SK-N-SH treated with all-trans-retinoic acid at 6 μM for 48 hours (cell line): ENCODE results near the gene PIMREG.

ENCODE experiments used
- ATAC-seq: fragments of 200-7000 bp; cut with Tn5 transposase; 3 replicates; pipeline ENCODE4 v1.9.1; 2020; ENCODE audit warnings: mild to moderate bottlenecking, moderate library complexity
- ARNTL ChIP-seq: fragments of 450-650 bp; formaldehyde crosslinking; IDR thresholded peaks from 2 replicates; pipeline ENCODE4 v1.5.0; 2020; ENCODE audit warnings: low read depth, mild to moderate bottlenecking, moderate library complexity, borderline replicate concordance
- BACH2 ChIP-seq: fragments of 250-450 bp; sonication (Bioruptor Pico); IDR thresholded peaks from 2 replicates; pipeline ENCODE4 v1.9.0; 2021; ENCODE audit warnings: mild to moderate bottlenecking, borderline replicate concordance
- CSDC2 ChIP-seq: fragments of 250-450 bp; sonication (Bioruptor Pico); IDR thresholded peaks from 2 replicates; pipeline ENCODE4 v1.5.0; 2020; ENCODE audit warnings: mild to moderate bottlenecking, moderate library complexity
- ESRRG ChIP-seq: fragments of 250-450 bp; sonication (Bioruptor Pico); IDR thresholded peaks from 2 replicates; pipeline ENCODE4 v1.6.1; 2021; ENCODE audit warnings: mild to moderate bottlenecking
- GLIS3 ChIP-seq: fragments of 250-450 bp; sonication (Bioruptor Pico); IDR thresholded peaks from 2 replicates; pipeline ENCODE4 v1.5.0; 2020; ENCODE audit warnings: mild to moderate bottlenecking, moderate library complexity
- ISL1 ChIP-seq: fragments of 250-450 bp; sonication (Bioruptor Pico); IDR thresholded peaks from 2 replicates; pipeline ENCODE4 v2.1.2; 2022; ENCODE audit warnings: mild to moderate bottlenecking, moderate library complexity
- OSR1 ChIP-seq: fragments of 250-450 bp; sonication (Bioruptor Pico); IDR thresholded peaks from 2 replicates; pipeline ENCODE4 v1.8.0; 2022; ENCODE audit warnings: moderate library complexity, mild to moderate bottlenecking, inconsistent platforms
- PPARA ChIP-seq: fragments of 250-450 bp; sonication (Bioruptor Pico); IDR thresholded peaks from 2 replicates; pipeline ENCODE4 v1.5.0; 2020; ENCODE audit warnings: mild to moderate bottlenecking, borderline replicate concordance
- RARB ChIP-seq: fragments of 250-450 bp; sonication (Bioruptor Pico); IDR thresholded peaks from 2 replicates; pipeline ENCODE4 v1.8.0; 2021; ENCODE audit warnings: mild to moderate bottlenecking, moderate library complexity
- SNAI2 ChIP-seq: fragments of 250-450 bp; sonication (Bioruptor Pico); IDR thresholded peaks from 2 replicates; pipeline ENCODE4 v1.5.0; 2020; ENCODE audit warnings: mild to moderate bottlenecking, moderate library complexity
- TCF4 ChIP-seq: fragments of 250-450 bp; sonication (Bioruptor Pico); IDR thresholded peaks from 2 replicates; pipeline ENCODE4 v1.8.0; 2021; ENCODE audit warnings: mild to moderate bottlenecking, moderate library complexity, borderline replicate concordance
- TOX ChIP-seq: fragments of 250-450 bp; sonication (Bioruptor Pico); IDR thresholded peaks from 2 replicates; pipeline ENCODE4 v1.8.0; 2021; ENCODE audit warnings: mild to moderate bottlenecking, moderate library complexity, borderline replicate concordance
- ZC3H10 ChIP-seq: fragments of 250-450 bp; sonication (Bioruptor Pico); IDR thresholded peaks from 2 replicates; pipeline ENCODE4 v1.5.1; 2021; ENCODE audit warnings: mild to moderate bottlenecking, moderate library complexity
- ZFP30 ChIP-seq: fragments of 450-650 bp; formaldehyde crosslinking; IDR thresholded peaks from 2 replicates; pipeline ENCODE4 v1.5.0; 2022; ENCODE audit warnings: mild to moderate bottlenecking, moderate library complexity
- ZNF565 ChIP-seq: fragments of 450-650 bp; formaldehyde crosslinking; conservative IDR thresholded peaks from 2 replicates; pipeline ENCODE4 v1.5.0; 2020; ENCODE audit warnings: low read depth, mild to moderate bottlenecking, moderate library complexity
- ZNF70 ChIP-seq: fragments of 450-650 bp; formaldehyde crosslinking; IDR thresholded peaks from 2 replicates; pipeline ENCODE4 v1.5.0; 2020; ENCODE audit warnings: mild to moderate bottlenecking, moderate library complexity
- ZNF8 ChIP-seq: fragments of 450-650 bp; formaldehyde crosslinking; IDR thresholded peaks from 2 replicates; pipeline ENCODE4 v1.5.0; 2020; ENCODE audit warnings: mild to moderate bottlenecking, moderate library complexity
- TF ChIP-seq, protein P1 (sequence below): fragments of 250-450 bp; sonication (Bioruptor Pico); IDR thresholded peaks from 2 replicates; pipeline ENCODE4 v1.5.1; 2021; ENCODE audit warnings: mild to moderate bottlenecking, moderate library complexity
- TF ChIP-seq, protein P2 (sequence below): fragments of 250-450 bp; sonication (Bioruptor Pico); IDR thresholded peaks from 2 replicates; pipeline ENCODE4 v1.5.1; 2020; ENCODE audit warnings: low read depth, mild to moderate bottlenecking, moderate library complexity
- TF ChIP-seq, protein P3 (sequence below): fragments of 250-450 bp; sonication (Bioruptor Pico); IDR thresholded peaks from 2 replicates; pipeline ENCODE4 v1.5.0; 2020; ENCODE audit warnings: mild to moderate bottlenecking, moderate library complexity

Gene PIMREG

DNA sequence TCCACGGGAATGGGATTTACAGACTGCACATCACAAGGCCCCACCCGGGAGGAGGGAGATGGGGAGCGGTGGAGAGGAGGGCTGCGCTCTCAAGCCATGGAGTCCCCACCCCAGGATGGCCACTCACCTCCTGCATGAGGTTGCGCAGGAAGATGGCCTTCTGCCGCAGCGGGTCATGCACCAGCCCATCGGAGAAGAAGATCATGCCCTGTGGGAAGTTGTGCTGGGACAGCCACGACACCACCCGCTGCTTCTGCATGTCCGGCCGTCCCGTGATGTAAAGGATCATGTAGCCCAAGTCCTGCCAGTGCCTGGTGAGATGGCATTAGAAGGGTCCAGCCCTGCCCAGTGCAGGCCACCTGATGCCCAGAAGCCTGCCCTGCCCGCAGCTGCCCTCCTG is 17.0 kb downstream of the PIMREG start:
- no peak for TF ChIP-seq ARNTL (CRISPR knock-in tag)
- no peak for TF ChIP-seq ZNF70 (CRISPR knock-in tag)
- no peak for TF ChIP-seq ZNF565
- no peak for ATAC-seq

DNA sequence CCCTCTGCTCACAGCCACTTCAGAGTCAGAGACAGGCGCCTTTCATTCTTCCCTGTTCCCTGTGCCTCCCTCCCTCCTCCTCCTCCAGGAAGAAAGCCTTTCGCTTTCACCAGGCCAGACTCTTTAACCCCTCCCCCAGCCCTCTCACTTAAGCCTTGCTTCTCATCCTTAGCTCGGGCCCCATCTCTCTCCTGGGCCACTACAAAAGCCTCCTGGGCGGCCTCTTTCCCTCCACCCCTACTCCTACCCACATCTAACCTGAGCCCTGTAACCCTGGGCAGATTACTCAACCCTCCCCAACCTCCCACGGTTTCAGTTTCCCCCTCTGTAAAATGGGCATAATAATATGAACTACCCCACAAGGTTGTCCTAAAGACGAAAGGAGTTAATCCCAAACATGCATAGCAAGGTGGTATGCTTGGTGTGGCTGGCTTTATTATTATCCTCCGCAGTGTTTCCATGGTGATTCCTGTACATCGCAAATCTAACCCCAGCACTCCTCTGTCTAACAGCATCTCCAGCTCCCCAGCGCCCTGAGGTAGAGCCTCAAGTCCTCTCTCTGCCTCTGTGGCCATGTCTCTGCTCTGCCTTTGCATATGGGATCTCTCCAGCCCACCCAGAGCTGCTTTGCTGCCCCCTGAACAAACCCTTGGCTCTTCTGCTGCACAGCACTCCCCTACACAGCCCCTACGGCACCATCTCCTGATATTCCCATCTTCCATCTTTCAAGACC is 17.7 kb downstream of the PIMREG start:
- no peak for ATAC-seq
- no peak for TF ChIP-seq RARB (CRISPR knock-in tag)
- TF ChIP-seq, protein P1, sequence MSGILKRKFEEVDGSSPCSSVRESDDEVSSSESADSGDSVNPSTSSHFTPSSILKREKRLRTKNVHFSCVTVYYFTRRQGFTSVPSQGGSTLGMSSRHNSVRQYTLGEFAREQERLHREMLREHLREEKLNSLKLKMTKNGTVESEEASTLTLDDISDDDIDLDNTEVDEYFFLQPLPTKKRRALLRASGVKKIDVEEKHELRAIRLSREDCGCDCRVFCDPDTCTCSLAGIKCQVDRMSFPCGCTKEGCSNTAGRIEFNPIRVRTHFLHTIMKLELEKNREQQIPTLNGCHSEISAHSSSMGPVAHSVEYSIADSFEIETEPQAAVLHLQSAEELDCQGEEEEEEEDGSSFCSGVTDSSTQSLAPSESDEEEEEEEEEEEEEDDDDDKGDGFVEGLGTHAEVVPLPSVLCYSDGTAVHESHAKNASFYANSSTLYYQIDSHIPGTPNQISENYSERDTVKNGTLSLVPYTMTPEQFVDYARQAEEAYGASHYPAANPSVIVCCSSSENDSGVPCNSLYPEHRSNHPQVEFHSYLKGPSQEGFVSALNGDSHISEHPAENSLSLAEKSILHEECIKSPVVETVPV (CRISPR knock-in tag) = no peak
- TF ChIP-seq GLIS3 (CRISPR knock-in tag) = no peak
- no peak for TF ChIP-seq PPARA (CRISPR knock-in tag)
- TF ChIP-seq TCF4 (CRISPR knock-in tag) = no peak
- TF ChIP-seq BACH2 (CRISPR knock-in tag) = no peak
- no peak for TF ChIP-seq OSR1 (CRISPR knock-in tag)
- TF ChIP-seq ZC3H10 (CRISPR knock-in tag) = no peak
- TF ChIP-seq, protein P2, sequence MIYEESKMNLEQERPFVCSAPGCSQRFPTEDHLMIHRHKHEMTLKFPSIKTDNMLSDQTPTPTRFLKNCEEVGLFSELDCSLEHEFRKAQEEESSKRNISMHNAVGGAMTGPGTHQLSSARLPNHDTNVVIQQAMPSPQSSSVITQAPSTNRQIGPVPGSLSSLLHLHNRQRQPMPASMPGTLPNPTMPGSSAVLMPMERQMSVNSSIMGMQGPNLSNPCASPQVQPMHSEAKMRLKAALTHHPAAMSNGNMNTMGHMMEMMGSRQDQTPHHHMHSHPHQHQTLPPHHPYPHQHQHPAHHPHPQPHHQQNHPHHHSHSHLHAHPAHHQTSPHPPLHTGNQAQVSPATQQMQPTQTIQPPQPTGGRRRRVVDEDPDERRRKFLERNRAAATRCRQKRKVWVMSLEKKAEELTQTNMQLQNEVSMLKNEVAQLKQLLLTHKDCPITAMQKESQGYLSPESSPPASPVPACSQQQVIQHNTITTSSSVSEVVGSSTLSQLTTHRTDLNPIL (CRISPR knock-in tag) = no peak
- TF ChIP-seq ZNF70 (CRISPR knock-in tag) = no peak
- TF ChIP-seq ZNF8 (CRISPR knock-in tag) = no peak
- TF ChIP-seq SNAI2 = no peak
- no peak for TF ChIP-seq CSDC2 (CRISPR knock-in tag)
- TF ChIP-seq TOX (CRISPR knock-in tag) = no peak
- TF ChIP-seq, protein P3, sequence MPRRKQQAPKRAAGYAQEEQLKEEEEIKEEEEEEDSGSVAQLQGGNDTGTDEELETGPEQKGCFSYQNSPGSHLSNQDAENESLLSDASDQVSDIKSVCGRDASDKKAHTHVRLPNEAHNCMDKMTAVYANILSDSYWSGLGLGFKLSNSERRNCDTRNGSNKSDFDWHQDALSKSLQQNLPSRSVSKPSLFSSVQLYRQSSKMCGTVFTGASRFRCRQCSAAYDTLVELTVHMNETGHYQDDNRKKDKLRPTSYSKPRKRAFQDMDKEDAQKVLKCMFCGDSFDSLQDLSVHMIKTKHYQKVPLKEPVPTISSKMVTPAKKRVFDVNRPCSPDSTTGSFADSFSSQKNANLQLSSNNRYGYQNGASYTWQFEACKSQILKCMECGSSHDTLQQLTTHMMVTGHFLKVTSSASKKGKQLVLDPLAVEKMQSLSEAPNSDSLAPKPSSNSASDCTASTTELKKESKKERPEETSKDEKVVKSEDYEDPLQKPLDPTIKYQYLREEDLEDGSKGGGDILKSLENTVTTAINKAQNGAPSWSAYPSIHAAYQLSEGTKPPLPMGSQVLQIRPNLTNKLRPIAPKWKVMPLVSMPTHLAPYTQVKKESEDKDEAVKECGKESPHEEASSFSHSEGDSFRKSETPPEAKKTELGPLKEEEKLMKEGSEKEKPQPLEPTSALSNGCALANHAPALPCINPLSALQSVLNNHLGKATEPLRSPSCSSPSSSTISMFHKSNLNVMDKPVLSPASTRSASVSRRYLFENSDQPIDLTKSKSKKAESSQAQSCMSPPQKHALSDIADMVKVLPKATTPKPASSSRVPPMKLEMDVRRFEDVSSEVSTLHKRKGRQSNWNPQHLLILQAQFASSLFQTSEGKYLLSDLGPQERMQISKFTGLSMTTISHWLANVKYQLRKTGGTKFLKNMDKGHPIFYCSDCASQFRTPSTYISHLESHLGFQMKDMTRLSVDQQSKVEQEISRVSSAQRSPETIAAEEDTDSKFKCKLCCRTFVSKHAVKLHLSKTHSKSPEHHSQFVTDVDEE (CRISPR knock-in tag) = no peak
- no peak for TF ChIP-seq ZFP30 (CRISPR knock-in tag)
- TF ChIP-seq ISL1 (CRISPR knock-in tag) = no peak

DNA sequence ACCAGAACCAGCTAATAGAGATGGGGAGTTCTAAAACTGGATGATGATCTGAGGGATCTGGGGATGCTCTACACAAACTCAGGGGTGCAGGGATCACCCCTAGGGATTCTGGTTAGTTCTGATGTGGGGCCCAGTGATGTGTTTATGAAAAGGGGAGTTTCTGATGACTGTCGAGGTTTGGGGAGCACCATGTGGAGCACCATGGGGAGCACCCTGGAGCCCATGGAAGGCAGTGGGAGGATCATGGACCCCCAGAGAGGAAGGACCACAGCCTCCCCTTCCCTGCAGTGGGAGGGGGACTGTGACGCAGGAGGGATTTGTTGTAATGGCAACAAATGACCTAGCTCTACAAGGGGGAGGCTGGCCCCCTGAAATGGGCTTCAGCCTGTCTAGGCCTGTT is 18.4 kb downstream of the PIMREG start:
- TF ChIP-seq CSDC2 (CRISPR knock-in tag) (no peak), ZNF565 (no peak), OSR1 (CRISPR knock-in tag) (no peak), ISL1 (CRISPR knock-in tag) (no peak), ARNTL (CRISPR knock-in tag) (no peak), ZNF70 (CRISPR knock-in tag) (no peak), TOX (CRISPR knock-in tag) (no peak), PPARA (CRISPR knock-in tag) (no peak), TCF4 (CRISPR knock-in tag) (no peak), BACH2 (CRISPR knock-in tag) (no peak), RARB (CRISPR knock-in tag) (no peak), GLIS3 (CRISPR knock-in tag) (no peak), ESRRG (CRISPR knock-in tag) (no peak), SNAI2 (no peak)
- TF ChIP-seq, protein P2 (CRISPR knock-in tag) = no peak
- TF ChIP-seq, protein P1 (CRISPR knock-in tag) = no peak
- TF ChIP-seq, protein P3 (CRISPR knock-in tag) = no peak
- no peak for ATAC-seq
